GM12878 (cell line): ENCODE data around the gene RPL27. TPM values are rescaled to one million over a fixed set of nuclear protein-coding genes. Genes with fewer than 3 reads are reported as not detected.

Source experiments
- CBFB ChIP-seq: IDR thresholded peaks from 2 replicates; pipeline ENCODE4 v1.6.1; 2016; ENCODE audit warnings: antibody characterized with exemption, low read depth
- ETV6 ChIP-seq, 2 experiments: fragments of 450-650 bp in 1 of 2; IDR thresholded peaks in 1 of 2; conservative IDR thresholded peaks in 1 of 2; 2 replicates each; pipeline ENCODE4 v1.6.1; 2014; ENCODE audit warnings: antibody characterized with exemption in 1 of 2, borderline replicate concordance in 1 of 2, low read depth in 1 of 2, mild to moderate bottlenecking in 1 of 2, moderate library complexity in 1 of 2
- IKZF2 ChIP-seq, 2 experiments: fragments of 450-650 bp; IDR thresholded peaks; 2 replicates each; pipeline ENCODE4 v1.6.1; 2017; ENCODE audit warnings: mild to moderate bottlenecking in 2 of 2, moderate library complexity in 2 of 2
- NFIC ChIP-seq: IDR thresholded peaks from 2 replicates; pipeline ENCODE4 v1.6.1; 2012; ENCODE audit warnings: low read depth, mild to moderate bottlenecking, inconsistent platforms, low read length, moderate library complexity
- RELA ChIP-seq: fragments of 450-650 bp; IDR thresholded peaks from 2 replicates; pipeline ENCODE4 v1.8.0; 2014; ENCODE audit warnings: borderline replicate concordance; ENCODE audit not compliant: partially characterized antibody
- polyA plus RNA-seq, 11 experiments: library from polyadenylated mRNA; depleted of rRNA in 4 of 11; unstranded in 6 of 11; stranded (reverse) in 5 of 11; fragments of >200 nt; fragmentation: Nextera tagmentation in 4 of 11; fragmentation: Illumina TruSeq in 1 of 11; extraction: Ambion mirVana in 4 of 11; extraction: Trizol in 1 of 11; gene quantifications; 1 replicate in 1 of 11; 2 replicates in 10 of 11; pipeline versions ENCODE4 v1.2.1 to v1.2.3, GENCODE V29; 2011 to 2016; ENCODE audit warnings: inconsistent platforms in 2 of 11, missing spikeins in 2 of 11, low read depth in 1 of 11
- total RNA-seq, 4 experiments: library from RNA; depleted of rRNA in 3 of 4; stranded (reverse); fragments of >200 nt in 3 of 4; fragmentation: Illumina TruSeq in 1 of 4; extraction: Trizol in 1 of 4; gene quantifications; 2 replicates each; pipeline versions ENCODE4 v1.2.1 to v1.2.3, GENCODE V29; 2013 to 2021
- TF ChIP-seq, protein P1 (sequence below): fragments of 450-650 bp; IDR thresholded peaks from 2 replicates; pipeline ENCODE4 v1.6.1; 2017; ENCODE audit warnings: low read depth, mild to moderate bottlenecking, moderate library complexity
- TF ChIP-seq, protein P2 (sequence below): IDR thresholded peaks from 2 replicates; pipeline ENCODE4 v1.6.1; 2012; ENCODE audit warnings: mild to moderate bottlenecking, low read depth, low read length
- TF ChIP-seq, protein P3 (sequence below): fragments of 450-650 bp; formaldehyde crosslinking; IDR thresholded peaks from 2 replicates; pipeline ENCODE4 v1.5.0; 2022; ENCODE audit warnings: mild to moderate bottlenecking, missing genetic modification characterization
- TF ChIP-seq, protein P4 (sequence below): IDR thresholded peaks from 2 replicates; pipeline ENCODE4 v1.6.1; 2012; ENCODE audit warnings: improper control_type of control experiment, low read depth, low read length; ENCODE audit not compliant: insufficient replicate concordance

RPL27 gene
- total and polyA plus RNA-seq, 10 of the 15 experiments (the other 5 are each of a cell fraction or from before 2014, with no cell fraction given) = 1,748 to 6,934 (median 3,779) TPM

DNA sequence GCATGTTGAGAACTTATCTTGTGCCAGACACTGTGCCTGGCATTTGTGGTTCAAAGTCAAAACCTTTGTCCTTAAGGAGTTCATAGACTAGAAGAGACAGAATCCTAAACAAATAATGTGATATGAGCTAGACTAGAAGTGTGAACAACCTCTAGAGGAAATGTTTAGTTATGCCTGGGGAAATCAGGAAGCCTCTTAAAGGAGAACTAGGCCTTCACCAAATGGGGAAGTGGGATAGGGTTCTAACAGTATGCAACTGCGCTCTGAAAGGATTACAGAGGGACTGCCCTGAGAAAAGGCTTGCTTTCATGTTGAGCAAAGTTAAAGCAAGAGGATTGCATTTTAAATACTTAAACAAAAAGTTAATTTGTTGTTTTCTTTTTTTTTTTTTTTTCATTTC, 13.0 kb upstream of the RPL27 start (continued):
- TF ChIP-seq, protein P1, sequence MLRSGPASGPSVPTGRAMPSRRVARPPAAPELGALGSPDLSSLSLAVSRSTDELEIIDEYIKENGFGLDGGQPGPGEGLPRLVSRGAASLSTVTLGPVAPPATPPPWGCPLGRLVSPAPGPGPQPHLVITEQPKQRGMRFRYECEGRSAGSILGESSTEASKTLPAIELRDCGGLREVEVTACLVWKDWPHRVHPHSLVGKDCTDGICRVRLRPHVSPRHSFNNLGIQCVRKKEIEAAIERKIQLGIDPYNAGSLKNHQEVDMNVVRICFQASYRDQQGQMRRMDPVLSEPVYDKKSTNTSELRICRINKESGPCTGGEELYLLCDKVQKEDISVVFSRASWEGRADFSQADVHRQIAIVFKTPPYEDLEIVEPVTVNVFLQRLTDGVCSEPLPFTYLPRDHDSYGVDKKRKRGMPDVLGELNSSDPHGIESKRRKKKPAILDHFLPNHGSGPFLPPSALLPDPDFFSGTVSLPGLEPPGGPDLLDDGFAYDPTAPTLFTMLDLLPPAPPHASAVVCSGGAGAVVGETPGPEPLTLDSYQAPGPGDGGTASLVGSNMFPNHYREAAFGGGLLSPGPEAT = peak; percentile 84
- TF ChIP-seq RELA (no peak), CBFB (no peak), ETV6 (conservative IDR thresholded peaks at IDR 0.05 in 1 of 2, IDR thresholded peaks at IDR 0.05 in 1 of 2; ENCODE audit: borderline replicate concordance in 1 of 2, low read depth in 1 of 2) (peak in 1 of 2 experiments; percentile 61; a peak in 1 of 4 replicates), NFIC (peak; percentile 60), IKZF2 (IDR thresholded peaks at IDR 0.05) (peak; percentile 83 to 88)
- TF ChIP-seq, protein P2, sequence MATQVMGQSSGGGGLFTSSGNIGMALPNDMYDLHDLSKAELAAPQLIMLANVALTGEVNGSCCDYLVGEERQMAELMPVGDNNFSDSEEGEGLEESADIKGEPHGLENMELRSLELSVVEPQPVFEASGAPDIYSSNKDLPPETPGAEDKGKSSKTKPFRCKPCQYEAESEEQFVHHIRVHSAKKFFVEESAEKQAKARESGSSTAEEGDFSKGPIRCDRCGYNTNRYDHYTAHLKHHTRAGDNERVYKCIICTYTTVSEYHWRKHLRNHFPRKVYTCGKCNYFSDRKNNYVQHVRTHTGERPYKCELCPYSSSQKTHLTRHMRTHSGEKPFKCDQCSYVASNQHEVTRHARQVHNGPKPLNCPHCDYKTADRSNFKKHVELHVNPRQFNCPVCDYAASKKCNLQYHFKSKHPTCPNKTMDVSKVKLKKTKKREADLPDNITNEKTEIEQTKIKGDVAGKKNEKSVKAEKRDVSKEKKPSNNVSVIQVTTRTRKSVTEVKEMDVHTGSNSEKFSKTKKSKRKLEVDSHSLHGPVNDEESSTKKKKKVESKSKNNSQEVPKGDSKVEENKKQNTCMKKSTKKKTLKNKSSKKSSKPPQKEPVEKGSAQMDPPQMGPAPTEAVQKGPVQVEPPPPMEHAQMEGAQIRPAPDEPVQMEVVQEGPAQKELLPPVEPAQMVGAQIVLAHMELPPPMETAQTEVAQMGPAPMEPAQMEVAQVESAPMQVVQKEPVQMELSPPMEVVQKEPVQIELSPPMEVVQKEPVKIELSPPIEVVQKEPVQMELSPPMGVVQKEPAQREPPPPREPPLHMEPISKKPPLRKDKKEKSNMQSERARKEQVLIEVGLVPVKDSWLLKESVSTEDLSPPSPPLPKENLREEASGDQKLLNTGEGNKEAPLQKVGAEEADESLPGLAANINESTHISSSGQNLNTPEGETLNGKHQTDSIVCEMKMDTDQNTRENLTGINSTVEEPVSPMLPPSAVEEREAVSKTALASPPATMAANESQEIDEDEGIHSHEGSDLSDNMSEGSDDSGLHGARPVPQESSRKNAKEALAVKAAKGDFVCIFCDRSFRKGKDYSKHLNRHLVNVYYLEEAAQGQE = no peak
- TF ChIP-seq, protein P3, sequence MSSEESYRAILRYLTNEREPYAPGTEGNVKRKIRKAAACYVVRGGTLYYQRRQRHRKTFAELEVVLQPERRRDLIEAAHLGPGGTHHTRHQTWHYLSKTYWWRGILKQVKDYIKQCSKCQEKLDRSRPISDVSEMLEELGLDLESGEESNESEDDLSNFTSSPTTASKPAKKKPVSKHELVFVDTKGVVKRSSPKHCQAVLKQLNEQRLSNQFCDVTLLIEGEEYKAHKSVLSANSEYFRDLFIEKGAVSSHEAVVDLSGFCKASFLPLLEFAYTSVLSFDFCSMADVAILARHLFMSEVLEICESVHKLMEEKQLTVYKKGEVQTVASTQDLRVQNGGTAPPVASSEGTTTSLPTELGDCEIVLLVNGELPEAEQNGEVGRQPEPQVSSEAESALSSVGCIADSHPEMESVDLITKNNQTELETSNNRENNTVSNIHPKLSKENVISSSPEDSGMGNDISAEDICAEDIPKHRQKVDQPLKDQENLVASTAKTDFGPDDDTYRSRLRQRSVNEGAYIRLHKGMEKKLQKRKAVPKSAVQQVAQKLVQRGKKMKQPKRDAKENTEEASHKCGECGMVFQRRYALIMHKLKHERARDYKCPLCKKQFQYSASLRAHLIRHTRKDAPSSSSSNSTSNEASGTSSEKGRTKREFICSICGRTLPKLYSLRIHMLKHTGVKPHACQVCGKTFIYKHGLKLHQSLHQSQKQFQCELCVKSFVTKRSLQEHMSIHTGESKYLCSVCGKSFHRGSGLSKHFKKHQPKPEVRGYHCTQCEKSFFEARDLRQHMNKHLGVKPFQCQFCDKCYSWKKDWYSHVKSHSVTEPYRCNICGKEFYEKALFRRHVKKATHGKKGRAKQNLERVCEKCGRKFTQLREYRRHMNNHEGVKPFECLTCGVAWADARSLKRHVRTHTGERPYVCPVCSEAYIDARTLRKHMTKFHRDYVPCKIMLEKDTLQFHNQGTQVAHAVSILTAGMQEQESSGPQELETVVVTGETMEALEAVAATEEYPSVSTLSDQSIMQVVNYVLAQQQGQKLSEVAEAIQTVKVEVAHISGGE (CRISPR knock-in tag) = no peak
- TF ChIP-seq, protein P4, sequence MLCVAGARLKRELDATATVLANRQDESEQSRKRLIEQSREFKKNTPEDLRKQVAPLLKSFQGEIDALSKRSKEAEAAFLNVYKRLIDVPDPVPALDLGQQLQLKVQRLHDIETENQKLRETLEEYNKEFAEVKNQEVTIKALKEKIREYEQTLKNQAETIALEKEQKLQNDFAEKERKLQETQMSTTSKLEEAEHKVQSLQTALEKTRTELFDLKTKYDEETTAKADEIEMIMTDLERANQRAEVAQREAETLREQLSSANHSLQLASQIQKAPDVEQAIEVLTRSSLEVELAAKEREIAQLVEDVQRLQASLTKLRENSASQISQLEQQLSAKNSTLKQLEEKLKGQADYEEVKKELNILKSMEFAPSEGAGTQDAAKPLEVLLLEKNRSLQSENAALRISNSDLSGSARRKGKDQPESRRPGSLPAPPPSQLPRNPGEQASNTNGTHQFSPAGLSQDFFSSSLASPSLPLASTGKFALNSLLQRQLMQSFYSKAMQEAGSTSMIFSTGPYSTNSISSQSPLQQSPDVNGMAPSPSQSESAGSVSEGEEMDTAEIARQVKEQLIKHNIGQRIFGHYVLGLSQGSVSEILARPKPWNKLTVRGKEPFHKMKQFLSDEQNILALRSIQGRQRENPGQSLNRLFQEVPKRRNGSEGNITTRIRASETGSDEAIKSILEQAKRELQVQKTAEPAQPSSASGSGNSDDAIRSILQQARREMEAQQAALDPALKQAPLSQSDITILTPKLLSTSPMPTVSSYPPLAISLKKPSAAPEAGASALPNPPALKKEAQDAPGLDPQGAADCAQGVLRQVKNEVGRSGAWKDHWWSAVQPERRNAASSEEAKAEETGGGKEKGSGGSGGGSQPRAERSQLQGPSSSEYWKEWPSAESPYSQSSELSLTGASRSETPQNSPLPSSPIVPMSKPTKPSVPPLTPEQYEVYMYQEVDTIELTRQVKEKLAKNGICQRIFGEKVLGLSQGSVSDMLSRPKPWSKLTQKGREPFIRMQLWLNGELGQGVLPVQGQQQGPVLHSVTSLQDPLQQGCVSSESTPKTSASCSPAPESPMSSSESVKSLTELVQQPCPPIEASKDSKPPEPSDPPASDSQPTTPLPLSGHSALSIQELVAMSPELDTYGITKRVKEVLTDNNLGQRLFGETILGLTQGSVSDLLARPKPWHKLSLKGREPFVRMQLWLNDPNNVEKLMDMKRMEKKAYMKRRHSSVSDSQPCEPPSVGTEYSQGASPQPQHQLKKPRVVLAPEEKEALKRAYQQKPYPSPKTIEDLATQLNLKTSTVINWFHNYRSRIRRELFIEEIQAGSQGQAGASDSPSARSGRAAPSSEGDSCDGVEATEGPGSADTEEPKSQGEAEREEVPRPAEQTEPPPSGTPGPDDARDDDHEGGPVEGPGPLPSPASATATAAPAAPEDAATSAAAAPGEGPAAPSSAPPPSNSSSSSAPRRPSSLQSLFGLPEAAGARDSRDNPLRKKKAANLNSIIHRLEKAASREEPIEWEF = no peak
- TF ChIP-seq, all 136 proteins: peak for 22
